Astrocyte of the cerebellum (primary cell): Measurements from ENCODE around the gene GRAP.

Experiments used
- DNase-seq: peaks from one replicate; pipeline ENCODE4 v3.0.0-alpha.2; 2011; ENCODE audit warnings: low read depth
- H3K4me3 ChIP-seq: 2 replicates; pipeline ENCODE4 v1.5.1; 2011; ENCODE audit warnings: mild to moderate bottlenecking, low read depth, low read length, moderate library complexity
- CTCF ChIP-seq: IDR thresholded peaks from 2 replicates; pipeline ENCODE4 v1.5.1; 2012; ENCODE audit warnings: low read length, low read depth, moderate library complexity, mild to moderate bottlenecking; ENCODE audit errors: missing control alignments
- in situ Hi-C: cut with HindIII; loops from 2 replicates; pipeline ENCODE4 v1.10.0; 2017; ENCODE audit warnings: low sequenced_read_pairs

GRAP gene

GRCh38 chr17:19016297-19016696, 30.5 kb downstream of the GRAP start:
- no peak overlapping the region for H3K4me3 ChIP-seq
- TF ChIP-seq CTCF: no peak
- in situ Hi-C loops: no loop called here
- no peak for DNase-seq

GRCh38 chr17:19015428-19015827, 31.3 kb downstream of the GRAP start:
- TF ChIP-seq CTCF: no peak
- no peak overlapping the region for H3K4me3 ChIP-seq
- DNase-seq: no peak
- in situ Hi-C loops: no loop called here

GRCh38 chr17:19014628-19015215, 32.0 kb downstream of the GRAP start:
- DNase-seq: no peak
- in situ Hi-C loops: no loop called here

GRCh38 chr17:19013806-19014627, 32.7 kb downstream of the GRAP start:
- no peak for TF ChIP-seq CTCF
- no peak for DNase-seq
- H3K4me3 ChIP-seq: no peak overlapping the region
- in situ Hi-C loops: no loop called here

More at GRCh38 chr17:19014628-19015215, 32.0 kb downstream of the GRAP start:
- no peak overlapping the region for H3K4me3 ChIP-seq
- no peak for TF ChIP-seq CTCF

GRCh38 chr17:19013226-19013625, 33.5 kb downstream of the GRAP start:
- no peak overlapping the region for H3K4me3 ChIP-seq
- TF ChIP-seq CTCF: no peak
- DNase-seq: no peak
- in situ Hi-C loops: no loop called here

GRCh38 chr17:19012171-19013080, 34.3 kb downstream of the GRAP start:
- in situ Hi-C loops: no loop called here

More at GRCh38 chr17:19012171-19013080, 34.3 kb downstream of the GRAP start:
- no peak for DNase-seq
- H3K4me3 ChIP-seq: no peak overlapping the region
- no peak for TF ChIP-seq CTCF
